Natural killer cell treated with Interleukin-12 subunit alpha and Interleukin-12 subunit beta and Interleukin-15 and Interleukin-18, amount 100 ng/mL, for 72 hours (primary cell): ENCODE results near the gene BAX. TPM values are rescaled to one million over a fixed set of nuclear protein-coding genes. Genes with fewer than 3 reads are reported as not detected.

Experiments used
- ATAC-seq, 2 donors: fragments of 150-1000 bp; cut with Tn5 transposase in 1 of 2; sonication (Bioruptor Pico), chemical (Tn5 transposase) in 1 of 2; 2 replicates each; pipeline ENCODE4 v1.10.0; 2021
- DNase-seq: peaks from one replicate; pipeline ENCODE4 v3.0.0; 2022; ENCODE audit warnings: low spot score
- H3K27ac Mint-ChIP-seq, 2 donors: 1 replicate in 1 of 2; 2 replicates in 1 of 2; pipeline ENCODE4 v1.8.0; 2022; ENCODE audit warnings: mixed read lengths in 2 of 2, mild to moderate bottlenecking in 1 of 2, moderate library complexity in 1 of 2
- H3K27me3 Mint-ChIP-seq, 2 donors: 1 replicate in 1 of 2; 2 replicates in 1 of 2; pipeline ENCODE4 v1.8.0; 2022; ENCODE audit warnings: mixed read lengths in 2 of 2
- H3K36me3 Mint-ChIP-seq: one replicate; pipeline ENCODE4 v1.8.0; 2022; ENCODE audit warnings: mixed read lengths
- H3K4me1 Mint-ChIP-seq, 2 donors: 1 replicate in 1 of 2; 2 replicates in 1 of 2; pipeline ENCODE4 v1.8.0; 2022; ENCODE audit warnings: low read depth in 2 of 2, mixed read lengths in 2 of 2, mild to moderate bottlenecking in 1 of 2
- H3K4me3 Mint-ChIP-seq: one replicate; pipeline ENCODE4 v1.8.0; 2022; ENCODE audit warnings: mixed read lengths
- H3K9me3 Mint-ChIP-seq: 2 replicates; pipeline ENCODE4 v1.8.0; 2022; ENCODE audit warnings: mixed read lengths
- total RNA-seq, 2 donors: library from RNA; stranded (reverse); gene quantifications; one replicate each; pipeline ENCODE4 v1.2.3, GENCODE V29; 2022

The BAX gene
- total RNA-seq, 2 donors from 2014 or later = 203 to 305 TPM

DNA sequence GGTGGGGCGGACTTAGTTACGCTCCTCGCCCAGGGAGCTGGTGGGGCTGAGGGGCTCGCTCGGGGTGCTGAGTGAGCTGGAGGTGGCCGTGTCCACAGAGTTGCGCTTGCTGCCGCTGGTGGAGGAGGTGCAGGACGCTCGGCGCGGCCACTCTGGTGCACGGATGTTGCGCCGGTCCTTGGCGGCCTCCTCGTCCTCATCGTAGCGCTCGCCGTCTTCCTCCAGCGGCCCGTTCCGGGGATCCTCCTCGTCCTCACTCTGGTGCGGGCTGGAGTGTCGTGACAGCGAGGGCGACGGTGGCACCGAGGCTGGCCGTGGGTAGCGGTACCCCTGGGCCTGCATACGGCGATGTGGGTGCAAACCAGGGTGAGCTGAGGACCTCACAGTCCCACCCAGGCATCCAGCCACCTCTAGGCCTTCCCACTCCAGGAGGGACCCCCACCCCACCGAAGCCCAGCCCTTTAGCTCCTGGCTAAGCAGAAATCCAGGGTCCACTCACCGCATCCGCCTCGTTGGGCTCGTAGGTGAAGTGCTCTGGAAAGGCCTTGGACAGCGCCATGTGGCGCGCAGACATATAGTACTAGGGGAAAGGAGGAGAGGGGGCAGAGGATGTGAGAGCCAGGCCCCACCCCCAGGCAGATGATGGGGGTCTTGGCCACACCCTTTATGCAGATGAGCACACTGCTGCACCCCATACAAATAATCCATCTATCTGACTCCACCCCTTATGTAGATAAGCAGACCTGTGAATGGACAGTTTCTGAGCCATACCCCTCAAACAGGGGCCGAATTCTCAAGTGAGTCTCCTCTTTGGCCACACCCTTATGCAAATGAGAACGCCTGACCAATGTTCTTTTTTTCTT lies 14.8 kb downstream of the BAX start:
- peak overlapping the region in 1 of 2 donors; percentile 86 for H3K27ac Mint-ChIP-seq
- H3K27me3 Mint-ChIP-seq = no peaks in the 10 kb centered on the region
- H3K36me3 Mint-ChIP-seq = peaks cover 7% of the 10 kb centered on the region
- no peaks in the 10 kb centered on the region for H3K9me3 Mint-ChIP-seq
- ATAC-seq = peak in 1 of 2 donors; percentile 1
- no peak for DNase-seq
- H3K4me3 Mint-ChIP-seq = no peak overlapping the region
- H3K4me1 Mint-ChIP-seq = peaks cover 28 to 35% of the 10 kb centered on the region in 2 donors

DNA sequence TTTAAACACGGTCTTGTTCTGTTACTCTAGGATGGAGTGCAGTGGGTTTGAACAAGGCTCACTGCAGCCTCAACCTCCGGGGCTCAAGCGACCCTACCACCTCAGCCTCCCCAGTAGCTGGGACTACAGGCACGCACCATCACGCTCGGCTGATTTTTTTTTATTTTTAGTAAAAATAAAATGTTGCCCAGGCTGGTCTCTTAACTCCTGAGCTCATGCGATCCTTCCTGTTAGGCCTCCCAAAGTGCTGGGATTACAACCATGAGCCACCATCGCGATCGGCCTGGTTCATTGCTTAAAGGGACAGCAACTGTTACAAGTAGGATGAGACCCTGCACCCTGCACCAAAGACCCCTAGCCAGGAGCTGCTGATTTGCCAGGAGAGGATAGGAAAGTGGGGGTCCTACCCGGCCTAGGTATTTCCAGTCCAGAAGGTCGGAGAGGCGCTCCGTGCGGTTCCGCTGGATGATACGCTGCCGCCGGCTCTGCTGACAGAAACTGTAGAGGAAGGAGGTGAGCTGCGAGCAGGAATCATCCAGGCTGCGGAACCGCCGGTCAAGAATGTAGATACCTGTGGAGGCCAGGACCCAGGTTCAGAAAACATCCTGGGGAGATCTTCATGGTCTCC lies 15.6 kb downstream of the BAX start:
- H3K9me3 Mint-ChIP-seq = no peaks in the 10 kb centered on the region
- DNase-seq (no peak), ATAC-seq (no peak)
- H3K27me3 Mint-ChIP-seq = no peaks in the 10 kb centered on the region
- no peak overlapping the region for H3K4me3 Mint-ChIP-seq
- no peak overlapping the region for H3K27ac Mint-ChIP-seq
- H3K36me3 Mint-ChIP-seq = peaks cover 7% of the 10 kb centered on the region
- H3K4me1 Mint-ChIP-seq = peaks cover 21 to 28% of the 10 kb centered on the region in 2 donors

DNA sequence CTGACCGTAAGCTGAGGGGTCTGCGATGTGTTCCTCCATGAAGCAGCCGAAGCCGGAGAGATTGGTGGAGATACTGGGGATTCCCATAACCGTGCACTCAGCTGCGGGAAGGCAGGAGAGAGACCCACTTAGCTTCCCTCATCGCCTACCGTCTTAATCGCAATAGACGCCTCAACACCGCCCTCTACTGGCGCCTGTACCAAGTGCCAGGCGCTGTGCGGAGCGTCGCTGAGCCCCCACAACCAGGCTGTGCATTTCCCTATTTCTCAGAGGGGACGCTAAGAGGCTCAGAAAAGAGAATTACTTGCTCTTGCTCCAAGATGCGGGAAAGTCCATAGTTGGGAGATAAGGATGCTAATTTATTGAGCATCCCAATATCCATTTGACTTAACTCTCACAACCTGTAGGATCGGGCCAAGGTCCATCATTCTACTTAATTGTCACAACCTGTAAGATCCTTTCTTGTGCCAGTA lies 16.3 kb downstream of the BAX start:
- Mint-ChIP-seq H3K4me3 (no peak overlapping the region), H3K4me1 (peaks cover 15 to 21% of the 10 kb centered on the region in 2 donors), H3K9me3 (no peaks in the 10 kb centered on the region), H3K27me3 (no peaks in the 10 kb centered on the region), H3K27ac (peak overlapping the region in 1 of 2 donors; percentile 67), H3K36me3 (peaks cover 7% of the 10 kb centered on the region)
- DNase-seq (peak; percentile 78), ATAC-seq (peak; percentile 63 to 69)

DNA sequence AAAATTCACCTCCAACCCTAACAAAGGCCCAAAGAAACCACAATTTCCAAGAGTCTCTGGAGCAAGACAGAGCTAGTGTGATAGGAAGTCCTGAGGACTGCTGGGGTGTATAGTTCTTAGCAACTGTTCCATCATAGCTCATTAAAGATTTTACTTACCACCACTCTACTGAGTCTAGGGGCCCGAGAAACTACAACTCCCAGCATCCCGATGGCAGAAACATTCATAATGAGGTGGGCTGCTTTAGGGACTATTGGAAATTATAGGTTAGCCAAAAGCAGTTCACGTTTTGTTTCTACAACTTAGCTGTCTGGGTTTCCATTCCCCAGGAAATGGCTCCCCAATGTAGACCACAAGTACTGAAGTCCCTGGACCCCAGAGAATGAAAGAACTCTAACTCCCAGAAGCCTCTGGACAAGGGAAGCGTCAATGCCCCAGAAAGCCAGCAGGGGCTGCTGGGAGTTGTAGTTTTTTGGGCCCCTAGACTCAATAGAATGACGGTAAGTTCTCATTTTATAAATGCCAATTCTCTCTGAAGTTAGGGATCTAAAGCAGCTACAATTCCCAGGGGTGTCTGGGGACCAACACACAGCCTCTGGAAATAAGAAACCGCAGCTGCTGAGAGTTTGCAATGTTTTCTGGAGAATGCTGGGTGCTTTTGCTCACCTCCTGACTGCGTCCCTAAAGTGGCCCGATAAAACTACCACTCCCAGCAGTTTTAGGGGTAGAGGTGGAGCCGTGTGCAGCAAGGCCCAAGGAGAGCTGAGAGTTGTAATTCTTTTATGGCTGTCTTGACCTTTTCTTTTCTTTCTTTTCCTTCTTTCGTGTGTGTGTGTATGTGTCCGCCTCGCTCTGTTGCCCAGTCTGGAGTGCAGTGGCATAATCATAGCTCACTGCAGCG lies 21.5 kb downstream of the BAX start:
- H3K27ac Mint-ChIP-seq = no peak overlapping the region
- H3K36me3 Mint-ChIP-seq = peaks cover 6% of the 10 kb centered on the region
- H3K4me3 Mint-ChIP-seq = no peak overlapping the region
- no peaks in the 10 kb centered on the region for H3K9me3 Mint-ChIP-seq
- peaks cover 5 to 7% of the 10 kb centered on the region in 2 donors for H3K4me1 Mint-ChIP-seq
- DNase-seq = no peak
- H3K27me3 Mint-ChIP-seq = no peaks in the 10 kb centered on the region
- peak in 1 of 2 donors; percentile 51 for ATAC-seq

DNA sequence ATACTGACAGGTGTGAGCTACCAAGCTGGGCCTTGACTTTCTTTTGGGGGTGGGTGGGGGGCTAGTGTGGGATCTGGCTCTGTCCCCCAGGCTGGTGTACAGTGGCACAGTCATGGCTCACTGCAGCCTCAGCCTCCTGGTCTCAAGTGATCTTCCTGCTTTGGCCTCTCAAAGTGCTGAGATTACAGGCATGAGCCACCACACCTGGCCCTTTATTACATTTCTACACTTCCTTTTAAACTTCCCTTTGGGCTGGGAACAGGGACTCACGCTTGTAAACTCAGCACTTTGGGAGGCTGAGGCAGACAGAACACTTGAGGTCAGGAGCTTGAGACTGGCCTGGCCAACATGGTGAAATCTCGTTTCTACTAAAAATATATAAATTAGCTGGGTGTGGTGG lies 22.4 kb downstream of the BAX start:
- no peak for ATAC-seq
- H3K4me1 Mint-ChIP-seq = peaks cover 5 to 7% of the 10 kb centered on the region in 2 donors
- no peaks in the 10 kb centered on the region for H3K27me3 Mint-ChIP-seq
- no peak for DNase-seq
- H3K9me3 Mint-ChIP-seq = no peaks in the 10 kb centered on the region
- H3K27ac Mint-ChIP-seq = no peak overlapping the region
- H3K4me3 Mint-ChIP-seq = no peak overlapping the region
- H3K36me3 Mint-ChIP-seq = peaks cover 6% of the 10 kb centered on the region

DNA sequence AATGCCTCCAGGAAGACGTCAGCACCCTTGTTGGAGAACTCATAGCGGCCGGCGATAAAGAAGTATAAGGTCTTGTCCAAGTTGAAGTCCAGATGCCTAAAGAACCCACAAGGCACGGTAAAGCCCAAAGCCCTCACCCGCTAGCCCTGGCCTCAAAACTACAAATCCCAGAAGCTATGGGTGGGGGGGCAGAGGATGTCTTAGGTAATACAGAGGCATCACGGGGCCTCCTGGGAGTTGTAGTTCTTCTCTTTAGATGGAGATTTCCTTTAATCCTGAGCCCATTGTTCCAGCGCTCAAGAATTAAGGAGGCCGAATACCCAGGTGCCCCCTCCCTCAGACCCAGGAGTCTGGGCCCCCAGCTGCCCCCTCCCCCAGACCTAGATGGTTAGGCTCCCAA lies 27.6 kb downstream of the BAX start:
- no peaks in the 10 kb centered on the region for H3K27me3 Mint-ChIP-seq
- H3K9me3 Mint-ChIP-seq = no peaks in the 10 kb centered on the region
- H3K36me3 Mint-ChIP-seq = peaks cover 11% of the 10 kb centered on the region
- ATAC-seq (no peak), DNase-seq (no peak)
- H3K4me3 Mint-ChIP-seq = no peak overlapping the region
- H3K27ac Mint-ChIP-seq = no peak overlapping the region
- H3K4me1 Mint-ChIP-seq = peaks cover 0 to 4% of the 10 kb centered on the region in 2 donors

DNA sequence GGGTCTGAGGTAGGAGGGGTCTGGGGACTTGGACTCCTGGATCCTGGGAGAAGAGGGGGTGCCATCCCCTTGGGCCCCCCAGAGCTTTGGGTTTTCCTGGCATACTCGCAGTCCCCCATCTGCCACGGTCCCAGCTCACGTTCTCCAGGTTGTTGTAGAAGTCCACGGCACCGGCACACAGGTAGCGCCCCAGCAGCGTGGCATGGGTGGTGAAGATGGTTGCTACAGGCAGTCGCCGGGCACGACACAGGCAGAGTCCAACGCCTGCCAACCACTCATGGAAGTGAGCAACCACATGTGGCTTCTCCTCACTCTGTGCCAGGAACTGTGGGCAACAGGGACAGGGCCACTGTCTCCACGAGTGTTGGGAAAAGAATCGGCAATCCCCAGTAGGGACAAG lies 31.0 kb downstream of the BAX start:
- H3K9me3 Mint-ChIP-seq = no peaks in the 10 kb centered on the region
- no peak overlapping the region for H3K27ac Mint-ChIP-seq
- no peak for ATAC-seq
- peaks cover 5 to 9% of the 10 kb centered on the region in 2 donors for H3K4me1 Mint-ChIP-seq
- DNase-seq = no peak
- no peak overlapping the region for H3K4me3 Mint-ChIP-seq
- no peaks in the 10 kb centered on the region for H3K27me3 Mint-ChIP-seq
- peaks cover 13% of the 10 kb centered on the region for H3K36me3 Mint-ChIP-seq

DNA sequence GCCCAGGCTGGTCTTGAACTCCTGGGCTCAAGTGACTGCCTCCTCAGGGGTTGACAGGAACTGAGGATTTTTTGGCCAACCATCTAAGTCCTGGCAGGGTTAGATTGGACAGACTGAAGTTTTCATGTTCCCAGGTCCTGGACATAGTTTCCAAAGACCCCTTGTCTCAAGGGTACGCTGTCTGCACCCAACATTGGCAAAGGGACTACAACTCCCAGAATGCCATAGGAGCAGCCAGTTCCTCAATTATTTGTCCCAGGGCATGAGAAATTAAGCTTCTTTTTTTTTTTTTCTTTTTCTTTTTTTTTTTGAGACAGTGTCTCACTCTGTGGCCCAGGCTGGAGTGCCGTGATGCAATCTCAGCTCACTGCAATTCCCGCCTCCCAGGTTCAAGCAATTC lies 31.5 kb downstream of the BAX start:
- no peak overlapping the region for H3K27ac Mint-ChIP-seq
- DNase-seq = no peak
- H3K4me1 Mint-ChIP-seq = peaks cover 5 to 13% of the 10 kb centered on the region in 2 donors
- H3K4me3 Mint-ChIP-seq = no peak overlapping the region
- H3K27me3 Mint-ChIP-seq = no peaks in the 10 kb centered on the region
- H3K9me3 Mint-ChIP-seq = no peaks in the 10 kb centered on the region
- ATAC-seq = no peak
- peaks cover 13% of the 10 kb centered on the region for H3K36me3 Mint-ChIP-seq

DNA sequence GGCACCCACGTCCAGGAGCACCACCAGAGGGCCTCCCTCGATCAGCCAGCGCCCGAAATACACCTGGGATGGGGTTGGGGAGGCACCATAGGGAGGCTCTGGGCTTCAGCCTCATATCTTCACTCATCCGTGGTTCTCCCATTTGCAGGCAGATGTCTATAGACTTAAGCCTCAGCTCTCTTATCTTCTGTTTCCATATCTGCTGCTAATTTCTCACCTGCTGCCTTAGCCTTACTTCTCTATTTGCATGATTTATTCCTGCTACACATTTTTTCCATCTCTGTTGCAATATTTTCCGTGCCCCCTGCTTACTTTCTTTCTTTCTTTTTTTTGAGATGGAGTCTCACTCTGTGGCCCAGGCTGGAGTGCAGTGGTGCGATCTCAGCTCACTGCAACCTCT lies 32.6 kb downstream of the BAX start:
- ATAC-seq = no peak
- no peak for DNase-seq
- Mint-ChIP-seq H3K36me3 (peaks cover 13% of the 10 kb centered on the region), H3K27me3 (no peaks in the 10 kb centered on the region), H3K27ac (no peak overlapping the region), H3K4me3 (no peak overlapping the region), H3K9me3 (no peaks in the 10 kb centered on the region), H3K4me1 (peaks cover 10 to 18% of the 10 kb centered on the region in 2 donors)

DNA sequence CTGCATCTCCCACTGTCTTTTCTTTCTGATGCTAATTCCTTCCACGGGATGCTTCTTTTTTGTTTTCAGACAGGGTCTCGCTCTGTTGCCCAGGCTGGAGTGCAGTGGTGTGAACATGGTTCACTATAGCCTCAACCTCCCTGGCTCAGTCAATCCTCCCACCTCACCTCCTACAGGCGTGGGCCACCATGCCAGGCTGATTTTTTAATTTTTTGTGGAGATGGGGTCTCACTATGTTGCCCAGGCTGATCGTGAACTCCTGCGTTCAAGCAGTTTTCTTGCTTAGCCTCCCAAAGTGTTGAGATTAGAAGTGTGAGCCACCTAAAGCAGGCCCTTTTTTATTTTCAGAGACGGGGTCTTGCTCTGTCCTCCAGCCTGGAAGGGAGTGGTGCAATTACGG lies 33.6 kb downstream of the BAX start:
- no peaks in the 10 kb centered on the region for H3K27me3 Mint-ChIP-seq
- ATAC-seq (no peak), DNase-seq (no peak)
- H3K27ac Mint-ChIP-seq = no peak overlapping the region
- H3K4me3 Mint-ChIP-seq = no peak overlapping the region
- no peaks in the 10 kb centered on the region for H3K9me3 Mint-ChIP-seq
- H3K36me3 Mint-ChIP-seq = peaks cover 9% of the 10 kb centered on the region
- H3K4me1 Mint-ChIP-seq = peaks cover 16 to 24% of the 10 kb centered on the region in 2 donors

DNA sequence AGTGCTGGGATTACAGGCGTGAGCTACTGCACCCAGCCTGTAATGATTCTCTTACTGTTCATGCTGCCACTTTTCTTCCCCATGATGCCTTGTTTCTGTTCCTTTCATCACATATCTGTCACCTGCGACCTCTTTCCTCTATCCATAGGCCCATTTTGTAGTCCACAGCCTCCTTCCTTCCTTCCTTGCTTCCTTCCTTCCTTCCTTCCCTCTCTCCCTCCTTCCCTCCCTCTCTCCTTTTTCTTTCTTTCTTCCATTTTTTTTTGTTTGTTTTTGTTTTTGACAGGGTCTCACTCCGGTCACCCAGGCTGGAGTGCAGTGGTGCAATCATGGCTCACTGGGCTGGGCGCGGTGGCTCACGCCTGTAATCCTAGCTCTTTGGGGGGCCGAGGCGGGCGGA lies 34.2 kb downstream of the BAX start:
- H3K36me3 Mint-ChIP-seq = peaks cover 8% of the 10 kb centered on the region
- ATAC-seq = no peak
- no peaks in the 10 kb centered on the region for H3K27me3 Mint-ChIP-seq
- H3K27ac Mint-ChIP-seq = no peak overlapping the region
- DNase-seq = no peak
- no peaks in the 10 kb centered on the region for H3K9me3 Mint-ChIP-seq
- H3K4me1 Mint-ChIP-seq = peaks cover 20 to 27% of the 10 kb centered on the region in 2 donors
- H3K4me3 Mint-ChIP-seq = no peak overlapping the region

DNA sequence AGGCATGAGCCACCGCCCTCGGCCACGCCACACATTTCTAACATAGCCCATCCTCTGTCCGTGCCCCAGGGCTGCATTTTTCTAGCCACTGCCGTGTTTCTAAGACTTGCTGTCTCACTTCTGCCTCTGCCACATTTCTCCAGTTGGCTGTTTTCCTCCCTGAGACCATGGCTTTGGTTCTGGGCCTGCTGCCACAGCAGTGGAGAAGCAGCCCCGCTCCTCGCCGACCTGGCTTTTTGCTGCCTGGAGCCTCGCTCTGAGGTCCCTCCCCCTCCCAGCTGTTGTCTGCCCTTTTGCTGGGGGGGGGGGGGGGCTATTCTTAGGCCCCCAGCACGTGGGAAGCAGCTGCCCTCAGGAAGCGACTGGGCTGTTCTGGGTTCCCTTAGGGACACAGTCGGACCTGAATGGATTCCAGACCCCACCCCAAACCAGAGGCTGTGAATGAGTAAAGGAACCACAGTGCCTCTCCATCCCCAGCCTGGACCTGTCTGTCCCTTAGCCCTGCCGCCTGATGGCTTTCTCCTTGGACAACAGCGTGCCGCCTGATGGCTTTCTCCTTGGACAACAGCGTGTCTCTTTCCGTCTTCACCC lies 35.1 kb downstream of the BAX start:
- Mint-ChIP-seq H3K4me3 (no peak overlapping the region), H3K4me1 (peaks cover 27 to 31% of the 10 kb centered on the region in 2 donors), H3K27me3 (no peaks in the 10 kb centered on the region), H3K27ac (no peak overlapping the region), H3K36me3 (peaks cover 8% of the 10 kb centered on the region), H3K9me3 (no peaks in the 10 kb centered on the region)
- no peak for ATAC-seq
- no peak for DNase-seq

DNA sequence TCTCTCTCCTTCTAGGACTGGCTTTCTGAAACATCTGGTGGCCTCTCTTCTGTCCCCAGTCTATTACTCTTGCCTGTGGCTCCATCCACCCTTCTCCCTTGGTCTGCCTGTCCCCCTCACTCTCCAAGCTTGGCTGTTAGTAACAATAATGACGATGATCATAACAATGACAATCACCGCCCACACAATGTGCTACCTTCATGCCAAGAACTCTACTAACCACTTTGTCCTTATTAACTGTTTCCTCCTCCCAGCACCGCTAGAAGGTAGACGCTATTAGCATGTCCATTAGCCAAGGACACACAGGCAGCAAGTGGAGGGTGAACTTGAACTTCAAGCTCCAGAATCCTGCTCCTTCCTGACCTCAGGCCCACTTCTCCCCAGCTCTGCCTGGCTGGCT lies 35.7 kb downstream of the BAX start:
- ATAC-seq (no peak), DNase-seq (no peak)
- Mint-ChIP-seq H3K36me3 (peaks cover 8% of the 10 kb centered on the region), H3K4me3 (no peak overlapping the region), H3K27ac (peak overlapping the region in 1 of 2 donors; percentile 95), H3K4me1 (peaks cover 33 to 37% of the 10 kb centered on the region in 2 donors), H3K27me3 (no peaks in the 10 kb centered on the region), H3K9me3 (no peaks in the 10 kb centered on the region)
